CD4-positive, alpha-beta memory T cell (primary cell): ENCODE data around the gene DNAJC4. TPM values are rescaled to one million over a fixed set of nuclear protein-coding genes. Genes with fewer than 3 reads are reported as not detected.
A peak's percentile ranks its signal among the peaks of the same experiment; 100 is the strongest.
"Not testable (repeated sequence)": the region's sequence is repeated elsewhere in the genome, so short reads cannot be mapped to it uniquely, and the experiment has no call there.

ENCODE experiments used
- CTCF ChIA-PET: fragments of 350-600 bp; sonication (Branson Sonifier 250); formaldehyde crosslinking; loops from one replicate; lab custom pipeline; 2021; ENCODE audit warnings: inconsistent platforms; ENCODE audit not compliant: partially characterized antibody; lab: Charles Lee
- POLR2A ChIA-PET: fragments of 350-600 bp; sonication (Branson Sonifier 250); formaldehyde crosslinking; loops from one replicate; lab custom pipeline; 2021; ENCODE audit not compliant: partially characterized antibody; lab: Charles Lee
- DNase-seq, 5 donors: peaks; one replicate each; pipeline versions ENCODE4 v3.0.0 to v3.0.0-alpha.2; 2020 to 2022; ENCODE audit warnings: mixed read lengths in 1 of 5
- H3K27ac ChIP-seq: one replicate; pipeline ENCODE4 v1.7.0; 2013; ENCODE audit warnings: low read depth, low read length
- H3K27me3 ChIP-seq: 2 replicates; pipeline ENCODE4 v1.7.0; 2013; ENCODE audit warnings: mild to moderate bottlenecking, low read length, moderate library complexity; ENCODE audit not compliant: insufficient read depth
- H3K36me3 ChIP-seq: 2 replicates; pipeline ENCODE4 v1.7.0; 2013; ENCODE audit warnings: mild to moderate bottlenecking, low read length, moderate library complexity; ENCODE audit not compliant: insufficient read depth
- H3K4me1 ChIP-seq: 2 replicates; pipeline ENCODE4 v1.7.0; 2013; ENCODE audit warnings: mild to moderate bottlenecking, low read length, moderate library complexity; ENCODE audit not compliant: insufficient read depth
- H3K4me3 ChIP-seq, 2 donors: one replicate each; pipeline ENCODE4 v1.7.0; 2013; ENCODE audit warnings: low read length in 2 of 2, mild to moderate bottlenecking in 1 of 2
- H3K9me3 ChIP-seq, 2 donors: one replicate each; pipeline ENCODE4 v1.7.0; 2013; ENCODE audit warnings: low read length in 2 of 2, control low read depth in 1 of 2; ENCODE audit not compliant: control insufficient read depth in 1 of 2
- H3K27ac Mint-ChIP-seq, 7 donors: one replicate each; pipeline ENCODE4 v1.8.0; 2020 to 2021; ENCODE audit warnings: mixed read lengths in 7 of 7, mild to moderate bottlenecking in 6 of 7, inconsistent platforms in 3 of 7, moderate library complexity in 3 of 7
- H3K27me3 Mint-ChIP-seq, 2 donors: one replicate each; pipeline ENCODE4 v1.8.0; 2020 to 2021; ENCODE audit warnings: mixed read lengths in 2 of 2
- H3K36me3 Mint-ChIP-seq, 2 donors: one replicate each; pipeline ENCODE4 v1.8.0; 2020 to 2021; ENCODE audit warnings: mixed read lengths in 2 of 2, inconsistent platforms in 1 of 2, mild to moderate bottlenecking in 1 of 2
- H3K4me1 Mint-ChIP-seq, 4 donors: one replicate each; pipeline ENCODE4 v1.8.0; 2020 to 2021; ENCODE audit warnings: mixed read lengths in 4 of 4, mild to moderate bottlenecking in 1 of 4
- H3K4me3 Mint-ChIP-seq, 8 donors: one replicate each; pipeline ENCODE4 v1.8.0; 2020 to 2021; ENCODE audit warnings: mixed read lengths in 8 of 8, mild to moderate bottlenecking in 7 of 8, moderate library complexity in 6 of 8, inconsistent platforms in 3 of 8
- H3K9me3 Mint-ChIP-seq, 8 donors: one replicate each; pipeline ENCODE4 v1.8.0; 2020 to 2021; ENCODE audit warnings: mixed read lengths in 8 of 8, mild to moderate bottlenecking in 5 of 8, inconsistent platforms in 3 of 8, moderate library complexity in 1 of 8
- intact Hi-C: fragments of 100-400 bp; cut with micrococcal nuclease; formaldehyde crosslinking; loops from one replicate; pipeline ENCODE4 v1.15.1; 2023
- polyA plus RNA-seq, 2 donors: library from polyadenylated mRNA; unstranded; fragments of 300-500 nt; fragmentation: Illumina TruSeq; gene quantifications; one replicate each; pipeline ENCODE4 v1.2.3, GENCODE V29; 2021
- total RNA-seq, 2 experiments: library from RNA; stranded (reverse); gene quantifications; one replicate each; pipeline ENCODE4 v1.2.3, GENCODE V29; 2021

DNAJC4 gene
- total and polyA plus RNA-seq, 4 experiments from 2014 or later, result 15.6 to 64.5 (median 42.1) TPM

GRCh38 chr11:64244107-64244506 lies 13.8 kb downstream of the DNAJC4 start:
- H3K4me3 ChIP-seq, result no peak overlapping the region
- CTCF ChIA-PET, result interaction anchor here (0.7 to 10.5 kb wide), 4 partner anchors 17 to 59 kb away, joined by 3 to 121 read pairs (median 40); partner anchors contain the start of genes CATSPERZ, ESRRA and FERMT3
- intact Hi-C loops, result loop anchor here (10.0 kb wide), 1 partner anchor 531 kb away; the partner anchor contains the start of gene SF1
- no peak overlapping the region for H3K27ac ChIP-seq
- peaks cover 46% of the 10 kb centered on the region for H3K4me1 ChIP-seq
- no peaks in the 10 kb centered on the region for H3K9me3 ChIP-seq
- H3K27me3 ChIP-seq, result no peaks in the 10 kb centered on the region
- H3K4me3 Mint-ChIP-seq, result peak overlapping the region in 6 of 8 donors; percentile 9 to 68 (median 23)
- POLR2A ChIA-PET, result interaction anchor here (0.8 to 38.9 kb wide), 9 partner anchors 7 to 74 kb away, joined by 4 to 937 read pairs (median 54); partner anchors contain the start of genes BAD, DNAJC4, ESRRA and FERMT3
- H3K9me3 Mint-ChIP-seq, result no peaks in the 10 kb centered on the region
- H3K27ac Mint-ChIP-seq, result peak overlapping the region in 6 of 7 donors; percentile 12 to 77 (median 40)
- no peaks in the 10 kb centered on the region for H3K27me3 Mint-ChIP-seq
- no peak for DNase-seq
- H3K36me3 ChIP-seq, result no peaks in the 10 kb centered on the region
- peaks cover 0 to 27% of the 10 kb centered on the region in 2 donors for H3K36me3 Mint-ChIP-seq
- H3K4me1 Mint-ChIP-seq, result peaks cover 16 to 68% (median 36%) of the 10 kb centered on the region in 4 donors

DNA sequence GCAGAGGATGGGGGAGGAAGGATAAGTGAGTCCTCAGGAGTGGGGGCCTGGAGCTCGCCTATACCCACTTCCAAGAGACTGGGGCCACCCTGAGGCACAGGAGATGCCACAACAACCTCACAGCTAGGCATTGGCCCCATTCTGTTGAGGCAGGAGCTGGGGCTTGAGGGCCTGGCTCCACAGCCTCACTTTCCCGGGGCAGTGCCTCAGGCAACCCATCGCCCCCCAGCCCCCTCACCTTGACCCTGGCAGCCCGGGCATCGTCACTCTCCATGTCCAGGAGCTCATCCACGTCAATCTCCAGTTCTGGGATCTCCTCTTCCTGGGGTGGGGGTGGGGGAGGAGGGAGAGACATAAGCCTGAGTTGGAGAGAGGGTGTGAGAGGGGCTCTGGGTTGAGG lies 14.6 kb downstream of the DNAJC4 start:
- peak overlapping the region; percentile 52 for H3K27ac ChIP-seq
- Mint-ChIP-seq H3K9me3 (no peaks in the 10 kb centered on the region), H3K4me3 (peak overlapping the region in 7 of 8 donors; percentile 84 to 92 (median 87)), H3K4me1 (peaks cover 13 to 74% (median 34%) of the 10 kb centered on the region in 4 donors), H3K36me3 (peaks cover 0 to 27% of the 10 kb centered on the region in 2 donors), H3K27ac (peak overlapping the region in 5 of 7 donors; percentile 67 to 94 (median 87)), H3K27me3 (no peaks in the 10 kb centered on the region)
- intact Hi-C loops, result loop anchor here (10.0 kb wide), 1 partner anchor 530 kb away; the partner anchor contains the start of gene SF1
- H3K4me3 ChIP-seq, result peak overlapping the region in 1 of 2 donors; percentile 57
- DNase-seq, result no peak
- POLR2A ChIA-PET, result interaction anchor here (0.9 to 38.9 kb wide), 16 partner anchors 9 to 1370 kb away, joined by 3 to 937 read pairs (median 16); partner anchors contain the start of genes BAD, CATSPERZ, CCDC88B and DNAJC4
- H3K27me3 ChIP-seq, result no peaks in the 10 kb centered on the region
- no peaks in the 10 kb centered on the region for H3K9me3 ChIP-seq
- H3K36me3 ChIP-seq, result no peaks in the 10 kb centered on the region
- CTCF ChIA-PET, result interaction anchor here (0.6 to 10.5 kb wide), 7 partner anchors 19 to 437 kb away, joined by 3 to 121 read pairs (median 4); partner anchors contain the start of genes CATSPERZ, ESRRA and FERMT3
- peaks cover 47% of the 10 kb centered on the region for H3K4me1 ChIP-seq

GRCh38 chr11:64245401-64245796 lies 15.1 kb downstream of the DNAJC4 start:
- Mint-ChIP-seq H3K4me3 (peak overlapping the region; percentile 83 to 92 (median 86)), H3K36me3 (peaks cover 0 to 23% of the 10 kb centered on the region in 2 donors), H3K4me1 (peaks cover 8 to 72% (median 31%) of the 10 kb centered on the region in 4 donors), H3K27me3 (no peaks in the 10 kb centered on the region), H3K27ac (peak overlapping the region; percentile 67 to 94 (median 87)), H3K9me3 (no peaks in the 10 kb centered on the region)
- H3K27ac ChIP-seq, result peak overlapping the region; percentile 52
- intact Hi-C loops, result loop anchor here (10.0 kb wide), 1 partner anchor 529 kb away; the partner anchor contains the start of gene SF1
- ChIA-PET CTCF (interaction anchor here (0.6 to 10.5 kb wide), 9 partner anchors 18 to 438 kb away, joined by 3 to 121 read pairs (median 4); partner anchors contain the start of genes CATSPERZ, ESRRA, FERMT3 and NUDT22), POLR2A (interaction anchor here (0.5 to 38.9 kb wide), 18 partner anchors 9 to 1370 kb away, joined by 3 to 937 read pairs (median 14); partner anchors contain the start of genes BAD, CATSPERZ, CCDC88B and DNAJC4)
- DNase-seq, result peak in 1 of 5 donors; percentile 71
- H3K4me1 ChIP-seq, result peaks cover 47% of the 10 kb centered on the region
- no peaks in the 10 kb centered on the region for H3K36me3 ChIP-seq
- peak overlapping the region; percentile 57 to 95 for H3K4me3 ChIP-seq
- no peaks in the 10 kb centered on the region for H3K9me3 ChIP-seq
- H3K27me3 ChIP-seq, result no peaks in the 10 kb centered on the region

- ChIA-PET CTCF (interaction anchor here (0.7 to 10.5 kb wide), 9 partner anchors 17 to 71 kb away, joined by 3 to 121 read pairs (median 4); partner anchors contain the start of genes CATSPERZ, ESRRA, FERMT3 and NUDT22), POLR2A (interaction anchor here (0.5 to 38.9 kb wide), 22 partner anchors 7 to 1391 kb away, joined by 3 to 937 read pairs (median 6); partner anchors contain the start of genes BAD, CATSPERZ, CCDC88B and DNAJC4)
- intact Hi-C loops, result loop anchor here (1.0 to 10.0 kb wide), 4 partner anchors 39 to 529 kb away; partner anchors contain the start of genes ESRRA, GPR137 and SF1
- Mint-ChIP-seq H3K4me1 (peaks cover 9 to 71% (median 29%) of the 10 kb centered on the region in 4 donors), H3K9me3 (no peaks in the 10 kb centered on the region), H3K4me3 (peak overlapping the region; percentile 83 to 92 (median 86)), H3K27me3 (no peaks in the 10 kb centered on the region), H3K27ac (peak overlapping the region; percentile 67 to 94 (median 87)), H3K36me3 (peaks cover 0 to 17% of the 10 kb centered on the region in 2 donors)
- H3K36me3 ChIP-seq, result no peaks in the 10 kb centered on the region
- peak in 4 of 5 donors; percentile 28 to 93 (median 36) for DNase-seq
- H3K4me3 ChIP-seq, result peak overlapping the region; percentile 57 to 95
- H3K27me3 ChIP-seq, result no peaks in the 10 kb centered on the region
- peak overlapping the region; percentile 52 for H3K27ac ChIP-seq
- H3K9me3 ChIP-seq, result no peaks in the 10 kb centered on the region
- peaks cover 49% of the 10 kb centered on the region for H3K4me1 ChIP-seq
These were observed 15.7 kb downstream of the DNAJC4 start for GRCh38 chr11:64245797-64246620.

- H3K4me3 ChIP-seq, result peak overlapping the region in 1 of 2 donors; percentile 98
- not testable (repeated sequence) for H3K27me3 ChIP-seq, H3K36me3 ChIP-seq, H3K9me3 ChIP-seq, H3K27me3 Mint-ChIP-seq, H3K9me3 Mint-ChIP-seq, DNase-seq, H3K27ac ChIP-seq
- H3K4me3 Mint-ChIP-seq, result peak overlapping the region; percentile 83 to 92 (median 87)
- ChIA-PET CTCF (interaction anchor here (0.7 to 10.5 kb wide), 5 partner anchors 20 to 71 kb away, joined by 3 to 121 read pairs (median 5); partner anchors contain the start of genes CATSPERZ, ESRRA, FERMT3 and NUDT22), POLR2A (interaction anchor here (0.8 to 38.9 kb wide), 17 partner anchors 8 to 408 kb away, joined by 3 to 937 read pairs (median 15); partner anchors contain the start of genes BAD, CATSPERZ, DNAJC4 and ESRRA)
- peaks cover 9 to 67% (median 29%) of the 10 kb centered on the region in 4 donors for H3K4me1 Mint-ChIP-seq
- H3K27ac Mint-ChIP-seq, result peak overlapping the region in 4 of 7 donors; percentile 83 to 92 (median 86)
- peaks cover 51% of the 10 kb centered on the region for H3K4me1 ChIP-seq
- intact Hi-C loops, result loop anchor here (1.0 to 10.0 kb wide), 4 partner anchors 39 to 528 kb away; partner anchors contain the start of genes ESRRA, GPR137 and SF1
- peaks cover 0 to 13% of the 10 kb centered on the region in 2 donors for H3K36me3 Mint-ChIP-seq
These were observed 16.2 kb downstream of the DNAJC4 start for GRCh38 chr11:64246621-64246870.
